ENCODE results near the gene LARGE1.

The LARGE1 gene

GRCh38 chr22:33337524-33337923 is 582.8 kb downstream of the LARGE1 start:
- no peak for DNase-seq

GRCh38 chr22:33335611-33336279 is 584.5 kb downstream of the LARGE1 start:
- no peak for DNase-seq

GRCh38 chr22:33332538-33332937 is 587.7 kb downstream of the LARGE1 start:
- DNase-seq: no peak

GRCh38 chr22:33331017-33331416 is 589.3 kb downstream of the LARGE1 start:
- no peak for DNase-seq

GRCh38 chr22:33330534-33330933 is 589.7 kb downstream of the LARGE1 start:
- no peak for DNase-seq

GRCh38 chr22:33329398-33329797 is 590.9 kb downstream of the LARGE1 start:
- DNase-seq: no peak

GRCh38 chr22:33328789-33329296 is 591.4 kb downstream of the LARGE1 start:
- no peak for DNase-seq

- no peak for DNase-seq
Observed at GRCh38 chr22:33327348-33327860, 592.9 kb downstream of the LARGE1 start.

GRCh38 chr22:33326540-33327295 is 593.6 kb downstream of the LARGE1 start:
- no peak for DNase-seq

GRCh38 chr22:33325232-33326004 is 594.9 kb downstream of the LARGE1 start:
- no peak for DNase-seq

GRCh38 chr22:33324228-33324627 is 596.0 kb downstream of the LARGE1 start:
- no peak for DNase-seq

- no peak for DNase-seq
Observed at GRCh38 chr22:33321466-33321865, 598.8 kb downstream of the LARGE1 start.

GRCh38 chr22:33315954-33316353 is 604.3 kb downstream of the LARGE1 start:
- DNase-seq: no peak

- no peak for DNase-seq
Observed at GRCh38 chr22:33315117-33315516, 605.2 kb downstream of the LARGE1 start.

GRCh38 chr22:33314316-33314715 is 606.0 kb downstream of the LARGE1 start:
- DNase-seq: no peak

GRCh38 chr22:33303099-33303498 is 617.2 kb downstream of the LARGE1 start:
- DNase-seq: no peak

GRCh38 chr22:33302549-33302948 is 617.7 kb downstream of the LARGE1 start:
- DNase-seq: no peak

- peak; percentile 27 for DNase-seq
Observed at GRCh38 chr22:33302049-33302545, 618.2 kb downstream of the LARGE1 start.

- no peak for DNase-seq
Observed at GRCh38 chr22:33300165-33300564, 620.1 kb downstream of the LARGE1 start.

GRCh38 chr22:33299245-33299956 is 620.9 kb downstream of the LARGE1 start:
- DNase-seq: no peak

GRCh38 chr22:33296941-33297340 is 623.3 kb downstream of the LARGE1 start:
- no peak for DNase-seq

- DNase-seq: no peak
Observed at GRCh38 chr22:33288078-33288477, 632.2 kb downstream of the LARGE1 start.

Measured in CD4-positive, alpha-beta T cell treated with Interleukin-21 for 1 hour (primary cell).